ENCODE results near the gene B3GALT5.

- TF ChIP-seq, protein P1, sequence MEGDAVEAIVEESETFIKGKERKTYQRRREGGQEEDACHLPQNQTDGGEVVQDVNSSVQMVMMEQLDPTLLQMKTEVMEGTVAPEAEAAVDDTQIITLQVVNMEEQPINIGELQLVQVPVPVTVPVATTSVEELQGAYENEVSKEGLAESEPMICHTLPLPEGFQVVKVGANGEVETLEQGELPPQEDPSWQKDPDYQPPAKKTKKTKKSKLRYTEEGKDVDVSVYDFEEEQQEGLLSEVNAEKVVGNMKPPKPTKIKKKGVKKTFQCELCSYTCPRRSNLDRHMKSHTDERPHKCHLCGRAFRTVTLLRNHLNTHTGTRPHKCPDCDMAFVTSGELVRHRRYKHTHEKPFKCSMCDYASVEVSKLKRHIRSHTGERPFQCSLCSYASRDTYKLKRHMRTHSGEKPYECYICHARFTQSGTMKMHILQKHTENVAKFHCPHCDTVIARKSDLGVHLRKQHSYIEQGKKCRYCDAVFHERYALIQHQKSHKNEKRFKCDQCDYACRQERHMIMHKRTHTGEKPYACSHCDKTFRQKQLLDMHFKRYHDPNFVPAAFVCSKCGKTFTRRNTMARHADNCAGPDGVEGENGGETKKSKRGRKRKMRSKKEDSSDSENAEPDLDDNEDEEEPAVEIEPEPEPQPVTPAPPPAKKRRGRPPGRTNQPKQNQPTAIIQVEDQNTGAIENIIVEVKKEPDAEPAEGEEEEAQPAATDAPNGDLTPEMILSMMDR (IDR thresholded peaks at IDR 0.05): no peak
- no peak for TF ChIP-seq ZFX (IDR thresholded peaks at IDR 0.05; ENCODE audit: borderline replicate concordance)
Measured at GRCh38 chr21:39668369-39668768, 55.6 kb downstream of the B3GALT5 start.
